ENCODE results near the gene PDGFRB.

Gene PDGFRB

GRCh38 chr5:150143350-150144245, 12.0 kb downstream of the PDGFRB start:
- no peak for DNase-seq

GRCh38 chr5:150142959-150143349, 12.7 kb downstream of the PDGFRB start:
- DNase-seq, result no peak

- DNase-seq, result no peak
Measured at GRCh38 chr5:150142185-150142958, 13.3 kb downstream of the PDGFRB start.

GRCh38 chr5:150141544-150142184, 14.0 kb downstream of the PDGFRB start:
- DNase-seq, result no peak

- DNase-seq, result no peak
Measured at GRCh38 chr5:150140830-150141229, 14.8 kb downstream of the PDGFRB start.

GRCh38 chr5:150139334-150139733, 16.3 kb downstream of the PDGFRB start:
- no peak for DNase-seq

GRCh38 chr5:150138551-150139265, 16.9 kb downstream of the PDGFRB start:
- DNase-seq, result no peak

GRCh38 chr5:150137997-150138396, 17.6 kb downstream of the PDGFRB start:
- no peak for DNase-seq

- no peak for DNase-seq
Measured at GRCh38 chr5:150137168-150137957, 18.3 kb downstream of the PDGFRB start.

- DNase-seq, result no peak
Measured at GRCh38 chr5:150136305-150137167, 19.1 kb downstream of the PDGFRB start.

GRCh38 chr5:150135557-150136304, 19.9 kb downstream of the PDGFRB start:
- DNase-seq, result no peak

GRCh38 chr5:150134198-150134588, 21.5 kb downstream of the PDGFRB start:
- no peak for DNase-seq

- DNase-seq, result no peak
Measured at GRCh38 chr5:150133581-150134197, 22.0 kb downstream of the PDGFRB start.

GRCh38 chr5:150132740-150133139, 22.9 kb downstream of the PDGFRB start:
- DNase-seq, result no peak

GRCh38 chr5:150131978-150132694, 23.5 kb downstream of the PDGFRB start:
- no peak for DNase-seq

- no peak for DNase-seq
Measured at GRCh38 chr5:150131461-150131860, 24.2 kb downstream of the PDGFRB start.

GRCh38 chr5:150130493-150130922, 25.1 kb downstream of the PDGFRB start:
- DNase-seq, result no peak

- DNase-seq, result peak; percentile 1
Measured at GRCh38 chr5:150129813-150130492, 25.7 kb downstream of the PDGFRB start.
